Activated CD4-positive, alpha-beta T cell treated with anti-CD3 and anti-CD28 coated beads, Interleukin-2, amount 10 ng/mL, durations not matched to agents 24 days and 14 days (primary cell): ENCODE measurements around the gene GNB1L. TPM values are rescaled to one million over a fixed set of nuclear protein-coding genes. Genes with fewer than 3 reads are reported as not detected.

Source experiments
- DNase-seq: peaks from one replicate; pipeline ENCODE4 v3.0.0; 2022
- H3K27ac Mint-ChIP-seq: one replicate; pipeline ENCODE4 v1.8.0; 2022; ENCODE audit warnings: mild to moderate bottlenecking, mixed read lengths
- H3K27me3 Mint-ChIP-seq: one replicate; pipeline ENCODE4 v1.8.0; 2022; ENCODE audit warnings: mixed read lengths
- H3K36me3 Mint-ChIP-seq: one replicate; pipeline ENCODE4 v1.8.0; 2022; ENCODE audit warnings: low read depth, mild to moderate bottlenecking, mixed read lengths
- H3K4me1 Mint-ChIP-seq: one replicate; pipeline ENCODE4 v1.8.0; 2021; ENCODE audit warnings: mixed read lengths
- H3K4me3 Mint-ChIP-seq: one replicate; pipeline ENCODE4 v1.8.0; 2022; ENCODE audit warnings: mild to moderate bottlenecking, moderate library complexity, mixed read lengths
- H3K9me3 Mint-ChIP-seq: one replicate; pipeline ENCODE4 v1.8.0; 2021; ENCODE audit warnings: mixed read lengths
- intact Hi-C: fragments of 100-400 bp; cut with micrococcal nuclease; formaldehyde crosslinking; loops from one replicate; pipeline ENCODE4 v1.15.1; 2023
- total RNA-seq: library from RNA; stranded (reverse); gene quantifications from 2 replicates; pipeline ENCODE4 v1.2.3, GENCODE V29; 2022

The GNB1L gene
- total RNA-seq, 1 donor from 2014 or later = 21.4 TPM

- no peak overlapping the region for H3K4me3 Mint-ChIP-seq
- no peak overlapping the region for H3K27ac Mint-ChIP-seq
- no peaks in the 10 kb centered on the region for H3K9me3 Mint-ChIP-seq
- no peaks in the 10 kb centered on the region for H3K27me3 Mint-ChIP-seq
- H3K4me1 Mint-ChIP-seq = no peaks in the 10 kb centered on the region
- H3K36me3 Mint-ChIP-seq = no peaks in the 10 kb centered on the region
- intact Hi-C loops = no loop called here
- no peak for DNase-seq
These were observed 46.5 kb downstream of the GNB1L start for GRCh38 chr22:19807914-19808872.

- no peak overlapping the region for H3K4me3 Mint-ChIP-seq
- no peaks in the 10 kb centered on the region for H3K4me1 Mint-ChIP-seq
- DNase-seq = no peak
- intact Hi-C loops = no loop called here
- H3K36me3 Mint-ChIP-seq = no peaks in the 10 kb centered on the region
- no peaks in the 10 kb centered on the region for H3K27me3 Mint-ChIP-seq
- no peaks in the 10 kb centered on the region for H3K9me3 Mint-ChIP-seq
- H3K27ac Mint-ChIP-seq = no peak overlapping the region
These were observed 47.3 kb downstream of the GNB1L start for GRCh38 chr22:19807161-19807913.

- Mint-ChIP-seq H3K27ac (no peak overlapping the region), H3K4me1 (no peaks in the 10 kb centered on the region), H3K4me3 (no peak overlapping the region), H3K9me3 (no peaks in the 10 kb centered on the region), H3K36me3 (no peaks in the 10 kb centered on the region), H3K27me3 (no peaks in the 10 kb centered on the region)
- intact Hi-C loops = no loop called here
- DNase-seq = no peak
These were observed 48.2 kb downstream of the GNB1L start for GRCh38 chr22:19806213-19807160.

GRCh38 chr22:19805821-19806212, 48.9 kb downstream of the GNB1L start:
- no peaks in the 10 kb centered on the region for H3K36me3 Mint-ChIP-seq
- H3K27ac Mint-ChIP-seq = no peak overlapping the region
- no peaks in the 10 kb centered on the region for H3K27me3 Mint-ChIP-seq
- no peak overlapping the region for H3K4me3 Mint-ChIP-seq
- DNase-seq = no peak
- intact Hi-C loops = no loop called here
- H3K9me3 Mint-ChIP-seq = no peaks in the 10 kb centered on the region
- no peaks in the 10 kb centered on the region for H3K4me1 Mint-ChIP-seq

- Mint-ChIP-seq H3K9me3 (no peaks in the 10 kb centered on the region), H3K4me1 (no peaks in the 10 kb centered on the region), H3K27ac (no peak overlapping the region), H3K36me3 (no peaks in the 10 kb centered on the region), H3K27me3 (no peaks in the 10 kb centered on the region), H3K4me3 (no peak overlapping the region)
- DNase-seq = no peak
- intact Hi-C loops = no loop called here
These were observed 50.9 kb downstream of the GNB1L start for GRCh38 chr22:19803736-19804267.

GRCh38 chr22:19802894-19803735, 51.6 kb downstream of the GNB1L start:
- intact Hi-C loops = no loop called here
- Mint-ChIP-seq H3K4me3 (no peak overlapping the region), H3K36me3 (no peaks in the 10 kb centered on the region), H3K27me3 (no peaks in the 10 kb centered on the region), H3K4me1 (no peaks in the 10 kb centered on the region), H3K27ac (no peak overlapping the region), H3K9me3 (no peaks in the 10 kb centered on the region)
- DNase-seq = no peak

GRCh38 chr22:19802001-19802893, 52.4 kb downstream of the GNB1L start:
- Mint-ChIP-seq H3K9me3 (no peaks in the 10 kb centered on the region), H3K27me3 (no peaks in the 10 kb centered on the region), H3K4me3 (no peak overlapping the region), H3K4me1 (no peaks in the 10 kb centered on the region), H3K27ac (no peak overlapping the region), H3K36me3 (no peaks in the 10 kb centered on the region)
- intact Hi-C loops = no loop called here
- no peak for DNase-seq

GRCh38 chr22:19801340-19802000, 53.2 kb downstream of the GNB1L start:
- Mint-ChIP-seq H3K9me3 (no peaks in the 10 kb centered on the region), H3K27ac (no peak overlapping the region), H3K27me3 (no peaks in the 10 kb centered on the region), H3K4me3 (no peak overlapping the region), H3K36me3 (no peaks in the 10 kb centered on the region), H3K4me1 (no peaks in the 10 kb centered on the region)
- intact Hi-C loops = no loop called here
- no peak for DNase-seq

- no peak overlapping the region for H3K4me3 Mint-ChIP-seq
- no peaks in the 10 kb centered on the region for H3K9me3 Mint-ChIP-seq
- no peaks in the 10 kb centered on the region for H3K27me3 Mint-ChIP-seq
- H3K36me3 Mint-ChIP-seq = no peaks in the 10 kb centered on the region
- DNase-seq = no peak
- intact Hi-C loops = no loop called here
- H3K27ac Mint-ChIP-seq = no peak overlapping the region
- no peaks in the 10 kb centered on the region for H3K4me1 Mint-ChIP-seq
These were observed 53.9 kb downstream of the GNB1L start for GRCh38 chr22:19800761-19801244.

- H3K36me3 Mint-ChIP-seq = no peaks in the 10 kb centered on the region
- no peak for DNase-seq
- no peak overlapping the region for H3K27ac Mint-ChIP-seq
These were observed 54.4 kb downstream of the GNB1L start for GRCh38 chr22:19800306-19800705.

GRCh38 chr22:19799322-19800190, 55.1 kb downstream of the GNB1L start:
- no peaks in the 10 kb centered on the region for H3K4me1 Mint-ChIP-seq
- intact Hi-C loops = no loop called here
- H3K4me3 Mint-ChIP-seq = no peak overlapping the region
- H3K36me3 Mint-ChIP-seq = no peaks in the 10 kb centered on the region
- no peaks in the 10 kb centered on the region for H3K27me3 Mint-ChIP-seq
- DNase-seq = no peak
- H3K27ac Mint-ChIP-seq = no peak overlapping the region
- no peaks in the 10 kb centered on the region for H3K9me3 Mint-ChIP-seq

More at GRCh38 chr22:19800306-19800705, 54.4 kb downstream of the GNB1L start:
- Mint-ChIP-seq H3K4me3 (no peak overlapping the region), H3K9me3 (no peaks in the 10 kb centered on the region), H3K27me3 (no peaks in the 10 kb centered on the region), H3K4me1 (no peaks in the 10 kb centered on the region)
- intact Hi-C loops = no loop called here
